ENCODE measurements around the gene TWNK. TPM values are rescaled to one million over a fixed set of nuclear protein-coding genes. Genes with fewer than 3 reads are reported as not detected.

Gene TWNK
- total RNA-seq, 3 donors from 2014 or later: 3.4 to 7.5 (median 5.3) TPM

DNA sequence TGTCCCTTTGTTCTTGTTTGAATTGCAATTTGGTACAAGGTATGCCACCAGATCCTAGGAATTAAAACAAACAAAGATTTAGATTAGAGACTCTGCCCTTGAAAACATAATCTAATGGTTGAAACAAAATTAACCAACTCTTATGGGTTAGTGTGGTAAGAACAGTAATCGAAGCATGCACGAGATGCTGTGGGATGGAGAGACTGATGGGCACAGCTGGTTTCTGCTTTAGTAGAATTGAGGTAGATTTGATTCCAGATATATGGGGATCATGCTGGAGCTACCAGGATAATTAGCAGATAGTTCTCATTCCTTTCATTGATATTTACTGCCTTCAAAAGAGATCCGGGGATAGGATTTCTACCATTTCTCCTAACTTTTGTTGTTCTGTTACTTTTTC, 38.4 kb upstream of the TWNK start:
- no peak overlapping the region for H3K4me3 ChIP-seq
- H3K4me1 ChIP-seq: no peaks in the 10 kb centered on the region
- no peak for DNase-seq (ENCODE audit: low spot score in 2 of 2)
- intact Hi-C loops (cut with DNase I; ENCODE audit: low total_unique reads): no loop called here
- H3K27me3 ChIP-seq: no peaks in the 10 kb centered on the region
- TF ChIP-seq POLR2A (IDR thresholded peaks at IDR 0.05): no peak
- no peak for TF ChIP-seq POLR2AphosphoS5 (IDR thresholded peaks at IDR 0.05)
- TF ChIP-seq CTCF (IDR thresholded peaks at IDR 0.05): no peak
- H3K27ac ChIP-seq: no peak overlapping the region
- no peaks in the 10 kb centered on the region for H3K9me3 ChIP-seq
- H3K36me3 ChIP-seq: no peaks in the 10 kb centered on the region

- intact Hi-C loops (cut with DNase I; ENCODE audit: low total_unique reads): no loop called here
- Histone ChIP-seq H3K4me3 (no peak overlapping the region), H3K9me3 (no peaks in the 10 kb centered on the region), H3K4me1 (no peaks in the 10 kb centered on the region), H3K27ac (no peak overlapping the region), H3K27me3 (no peaks in the 10 kb centered on the region), H3K36me3 (peaks cover 3% of the 10 kb centered on the region)
- TF ChIP-seq POLR2A (IDR thresholded peaks at IDR 0.05) (no peak), CTCF (IDR thresholded peaks at IDR 0.05) (no peak), POLR2AphosphoS5 (IDR thresholded peaks at IDR 0.05) (no peak)
- DNase-seq (ENCODE audit: low spot score in 2 of 2): no peak
Measured at GRCh38 chr10:100960251-100960650, 27.1 kb upstream of the TWNK start.

DNA sequence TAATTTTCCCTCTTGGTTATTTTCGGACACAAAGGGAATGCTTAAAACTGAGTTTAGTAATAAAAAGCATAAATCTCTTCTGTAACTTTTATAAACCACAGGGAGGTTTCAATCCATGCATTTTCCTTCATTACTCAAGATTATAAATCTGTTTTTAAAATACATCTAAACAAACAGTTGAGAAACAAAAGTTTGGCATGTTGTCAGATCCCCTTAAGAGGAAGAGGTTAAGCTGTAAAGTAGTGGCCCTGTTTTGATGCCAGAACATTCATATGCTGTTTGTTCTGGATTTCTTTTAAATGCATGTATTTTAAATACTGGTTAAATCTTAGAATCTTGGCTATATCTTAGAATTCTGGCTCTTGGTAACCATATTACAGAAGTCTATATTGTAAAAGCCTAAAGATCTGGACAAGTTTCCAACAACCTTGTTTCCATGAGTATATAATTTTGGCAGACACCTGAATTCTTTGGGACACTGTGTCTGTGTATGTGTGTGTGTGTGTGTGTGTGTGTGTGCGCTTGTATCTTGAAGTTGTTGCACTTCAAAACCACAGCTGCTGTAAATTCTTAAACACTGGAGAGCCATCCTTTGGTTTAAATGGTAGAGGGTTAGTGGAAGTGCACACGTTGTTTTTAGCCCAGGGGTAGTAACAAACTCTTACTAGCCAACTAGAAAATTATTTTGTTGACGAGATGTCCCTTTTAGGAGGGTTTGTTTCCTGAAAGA, 24.8 kb upstream of the TWNK start:
- H3K36me3 ChIP-seq: peaks cover 3% of the 10 kb centered on the region
- no peak overlapping the region for H3K4me3 ChIP-seq
- no peaks in the 10 kb centered on the region for H3K4me1 ChIP-seq
- H3K27ac ChIP-seq: no peak overlapping the region
- intact Hi-C loops (cut with DNase I; ENCODE audit: low total_unique reads): no loop called here
- no peaks in the 10 kb centered on the region for H3K27me3 ChIP-seq
- H3K9me3 ChIP-seq: no peaks in the 10 kb centered on the region
- no peak for TF ChIP-seq POLR2AphosphoS5 (IDR thresholded peaks at IDR 0.05)
- TF ChIP-seq CTCF (IDR thresholded peaks at IDR 0.05): no peak
- no peak for TF ChIP-seq POLR2A (IDR thresholded peaks at IDR 0.05)
- no peak for DNase-seq (ENCODE audit: low spot score in 2 of 2)

- no peaks in the 10 kb centered on the region for H3K36me3 ChIP-seq
- H3K27me3 ChIP-seq: no peaks in the 10 kb centered on the region
- H3K4me3 ChIP-seq: no peak overlapping the region
- H3K9me3 ChIP-seq: no peaks in the 10 kb centered on the region
- intact Hi-C loops (cut with DNase I; ENCODE audit: low total_unique reads): no loop called here
- no peak for DNase-seq (ENCODE audit: low spot score in 2 of 2)
- no peaks in the 10 kb centered on the region for H3K4me1 ChIP-seq
- TF ChIP-seq POLR2A (IDR thresholded peaks at IDR 0.05) (no peak), CTCF (IDR thresholded peaks at IDR 0.05) (no peak), POLR2AphosphoS5 (IDR thresholded peaks at IDR 0.05) (no peak)
- H3K27ac ChIP-seq: no peak overlapping the region
Measured at GRCh38 chr10:100963826-100964225, 23.5 kb upstream of the TWNK start.

DNA sequence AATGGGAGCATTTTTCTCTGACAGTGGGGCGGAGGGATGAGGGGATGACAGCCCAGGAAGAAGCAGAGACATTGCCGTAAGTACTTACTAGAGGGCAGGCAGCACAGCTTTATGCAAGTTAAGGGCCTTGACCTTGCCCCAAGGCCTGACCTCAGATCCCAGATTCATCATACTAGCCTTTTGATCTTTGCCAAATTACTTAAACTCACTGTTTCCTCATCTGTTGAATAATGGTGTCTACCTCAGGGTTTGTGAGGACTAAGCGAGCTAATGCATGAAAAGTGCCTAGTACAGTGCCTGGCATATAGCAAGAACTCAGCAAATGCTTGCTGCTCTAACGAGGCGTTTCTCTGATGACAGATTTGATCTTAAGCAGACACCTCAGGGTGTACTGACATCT, 21.5 kb upstream of the TWNK start:
- Histone ChIP-seq H3K4me3 (no peak overlapping the region), H3K27me3 (no peaks in the 10 kb centered on the region), H3K27ac (no peak overlapping the region), H3K9me3 (no peaks in the 10 kb centered on the region), H3K4me1 (no peaks in the 10 kb centered on the region), H3K36me3 (no peaks in the 10 kb centered on the region)
- intact Hi-C loops (cut with DNase I; ENCODE audit: low total_unique reads): no loop called here
- no peak for DNase-seq (ENCODE audit: low spot score in 2 of 2)
- TF ChIP-seq POLR2A (IDR thresholded peaks at IDR 0.05) (no peak), POLR2AphosphoS5 (IDR thresholded peaks at IDR 0.05) (no peak), CTCF (IDR thresholded peaks at IDR 0.05) (no peak)
